GDM1 (cell line): ENCODE results near the gene POLD3.
"Not testable (repeated sequence)": the region's sequence is repeated elsewhere in the genome, so short reads cannot be mapped to it uniquely, and the experiment has no call there.

ENCODE experiments used
- DNase-seq: peaks from one replicate; lab custom pipeline; 2025; lab: John Stamatoyannopoulos, UW

POLD3 gene

DNA sequence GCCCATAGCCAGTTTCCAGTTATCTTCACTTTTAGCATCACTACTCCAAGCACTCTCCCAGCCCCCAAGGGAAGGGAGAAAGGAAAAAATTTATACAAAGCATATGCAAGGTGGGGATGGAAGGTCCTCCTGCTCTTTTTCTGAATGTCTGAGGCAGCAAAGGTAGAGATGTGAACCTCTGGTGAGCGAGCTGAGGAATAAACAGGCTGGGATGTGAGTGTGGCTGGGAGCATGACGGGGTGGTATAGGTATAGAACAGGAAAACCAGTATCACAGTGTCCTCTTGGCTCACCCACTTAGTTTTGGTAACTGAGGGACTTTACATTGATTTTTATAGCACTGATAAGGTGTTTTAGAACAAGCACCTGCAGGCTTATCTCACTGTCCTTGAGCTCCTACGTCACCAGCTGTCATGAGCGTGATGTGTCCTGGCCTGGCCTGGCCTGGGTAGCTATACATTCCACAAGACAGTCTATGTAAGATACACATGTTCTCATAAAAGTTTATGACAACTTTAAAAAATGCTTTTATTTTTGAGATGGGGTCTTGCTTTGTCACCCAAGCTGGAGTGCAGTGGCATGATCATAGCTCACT, 10.3 kb upstream of the POLD3 start:
- DNase-seq = no peak

DNA sequence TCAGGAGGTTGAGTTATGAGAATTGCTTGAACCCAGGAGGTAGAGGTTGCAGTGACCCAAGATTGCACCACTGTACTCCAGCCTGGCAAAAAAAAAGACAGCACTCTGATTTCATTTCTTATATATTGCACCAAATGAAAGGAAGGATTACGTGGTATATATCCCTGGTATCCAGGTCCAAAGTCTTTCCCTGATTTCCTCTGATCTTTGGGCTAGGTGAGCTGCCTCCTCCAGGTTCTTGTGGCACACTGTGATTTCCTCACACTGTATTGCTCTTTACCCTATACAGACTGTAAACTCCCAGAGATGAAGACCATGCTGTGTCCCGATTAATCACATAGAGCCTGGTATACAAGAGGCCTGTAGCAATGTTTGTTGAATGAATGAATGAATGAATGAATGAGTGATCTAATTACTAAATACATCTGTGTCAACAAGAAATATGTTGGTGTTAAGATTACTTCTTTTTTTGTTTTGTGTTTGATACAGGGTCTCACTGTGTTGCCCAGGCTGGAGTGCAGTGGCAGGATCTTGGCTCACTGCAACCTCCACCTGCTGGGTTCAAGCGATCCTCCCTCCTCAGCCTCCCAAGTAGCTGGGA, 9.3 kb upstream of the POLD3 start:
- no peak for DNase-seq

GRCh38 chr11:74590492-74590891, 1.9 kb upstream of the POLD3 start:
- not testable (repeated sequence) for DNase-seq

DNA sequence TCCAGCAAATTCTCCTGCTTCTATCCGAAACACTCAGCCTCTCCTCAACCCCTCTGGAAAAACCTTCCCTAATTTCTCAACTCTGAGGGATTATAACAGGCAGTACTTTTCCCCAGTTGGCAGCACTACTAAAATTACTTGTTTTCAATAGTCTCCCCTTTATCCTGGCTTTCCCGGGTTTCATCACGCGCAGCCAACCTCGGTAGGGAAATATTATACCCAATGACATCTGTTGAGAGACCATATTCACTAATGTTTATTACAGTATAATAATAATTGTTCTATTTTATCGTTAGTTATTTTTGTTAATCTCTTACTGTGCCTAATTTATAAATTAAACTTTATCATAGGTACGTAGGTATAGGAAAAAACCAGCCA, 330 bp upstream of the POLD3 start:
- DNase-seq = no peak

DNA sequence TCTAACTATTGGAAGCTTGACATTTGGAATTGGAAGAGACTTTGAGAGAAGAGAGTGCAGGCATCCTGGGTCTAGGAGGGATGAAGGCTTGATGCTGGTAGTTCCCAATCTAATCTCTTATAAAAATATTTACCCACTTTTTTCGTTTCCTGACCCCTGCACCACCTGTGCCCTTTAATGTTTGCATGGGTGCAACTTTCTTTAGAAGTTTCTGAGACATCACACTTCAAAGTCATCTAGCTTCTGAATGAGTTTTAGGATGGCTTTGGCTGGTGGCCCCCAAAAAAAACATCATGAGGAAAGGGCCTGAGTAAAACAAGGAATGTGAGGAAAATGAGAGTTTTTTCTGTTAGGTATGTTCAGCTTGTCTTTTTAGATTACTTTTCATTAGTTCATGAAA, 1.1 kb downstream of the POLD3 start:
- no peak for DNase-seq

DNA sequence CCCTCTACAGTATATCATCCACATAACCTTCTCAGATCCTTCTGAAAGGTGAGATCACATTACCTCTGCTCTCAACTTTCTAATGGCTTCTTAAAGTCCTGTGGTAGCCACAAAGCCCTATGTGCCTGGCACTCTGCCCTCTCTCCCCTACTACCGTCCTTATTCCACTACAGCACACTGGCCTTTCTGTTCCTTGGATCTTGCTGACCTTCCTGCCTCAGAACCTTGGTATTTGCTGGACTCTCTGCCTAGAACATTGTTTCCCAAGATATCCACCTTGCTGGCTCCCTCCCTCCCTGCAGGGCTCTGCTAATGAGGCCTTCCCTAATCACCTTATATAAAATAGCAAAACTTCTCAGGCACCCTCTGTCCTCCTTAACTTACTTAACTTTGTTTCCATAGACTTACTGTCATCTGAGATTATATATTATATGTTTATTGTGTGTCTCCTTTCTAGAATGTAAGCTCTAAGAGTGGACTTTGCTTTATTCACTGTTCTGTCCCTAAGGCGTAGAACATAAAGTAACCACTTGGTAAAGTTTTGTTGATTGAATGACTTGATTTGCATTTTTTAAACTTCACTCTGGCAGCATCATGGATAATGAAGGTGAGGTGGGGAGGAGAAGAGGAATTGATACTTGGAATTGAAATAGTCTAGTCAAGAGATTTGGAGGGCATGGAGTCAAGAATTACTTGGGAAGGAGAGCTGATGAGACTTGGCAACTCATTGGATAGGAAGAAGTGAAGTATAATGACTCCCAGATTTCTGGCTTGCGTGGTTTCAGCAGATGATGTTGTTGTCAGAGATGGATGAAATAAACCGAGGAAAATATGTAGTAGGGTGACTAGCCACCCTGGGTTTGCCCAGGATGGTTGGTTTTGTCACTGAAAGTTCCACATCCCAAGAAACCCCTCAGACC, 10.5 kb downstream of the POLD3 start:
- DNase-seq = no peak

DNA sequence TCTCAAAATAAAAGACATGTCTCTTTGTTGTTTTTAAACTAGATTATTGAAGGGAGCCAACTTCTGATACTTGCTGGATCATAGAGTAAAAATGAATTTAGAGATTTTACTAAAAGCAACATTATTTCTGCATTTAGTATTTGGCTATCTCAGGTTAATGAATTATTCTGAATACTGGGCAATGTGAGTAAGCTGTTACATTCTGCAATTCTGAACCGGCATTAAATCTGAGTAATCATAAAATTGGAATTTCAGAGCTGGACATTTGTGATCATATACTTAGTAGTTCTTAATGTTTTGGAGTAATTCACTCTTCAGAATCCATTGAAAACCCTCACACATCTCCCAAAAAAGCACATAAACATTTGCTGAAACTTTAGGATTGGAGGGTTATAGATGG, 11.5 kb downstream of the POLD3 start:
- no peak for DNase-seq

DNA sequence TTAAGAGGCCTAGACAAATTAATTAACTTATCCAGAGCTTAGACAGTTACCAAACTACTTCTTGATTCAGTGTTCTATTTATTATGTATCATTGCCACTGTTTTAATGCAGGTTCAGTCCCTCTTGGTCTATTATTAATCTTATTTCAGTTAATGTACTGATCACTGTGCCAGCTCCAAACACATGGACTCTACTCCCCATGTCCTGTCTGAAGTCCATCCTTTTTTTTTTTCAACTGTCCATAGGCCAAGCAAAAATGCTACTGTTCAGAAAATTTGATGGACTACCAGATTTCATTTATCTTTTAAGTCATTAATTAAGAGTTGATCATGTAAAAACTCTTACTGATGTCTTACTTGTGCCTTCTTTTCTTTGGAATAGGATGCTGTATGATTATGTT, 11.9 kb downstream of the POLD3 start:
- no peak for DNase-seq

DNA sequence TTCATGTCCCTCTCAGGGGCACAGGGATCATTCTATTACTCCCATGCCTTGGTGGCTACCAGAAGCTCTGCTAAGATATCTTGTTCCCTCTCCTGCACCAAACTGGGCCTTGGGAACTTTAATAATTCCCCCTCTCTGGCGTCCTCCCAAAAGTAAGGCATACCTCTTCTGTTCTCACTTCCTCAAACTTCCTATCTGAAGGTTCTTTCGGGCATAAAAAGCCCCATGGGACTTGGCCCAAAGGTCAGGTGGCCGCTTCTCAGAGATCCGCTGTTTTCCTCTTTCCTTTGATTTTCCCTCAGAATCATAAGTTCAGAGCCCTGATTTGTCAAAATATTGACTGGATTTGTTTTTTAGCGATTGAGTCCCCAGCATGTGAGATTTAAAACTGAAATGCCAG, 13.0 kb downstream of the POLD3 start:
- DNase-seq = no peak

DNA sequence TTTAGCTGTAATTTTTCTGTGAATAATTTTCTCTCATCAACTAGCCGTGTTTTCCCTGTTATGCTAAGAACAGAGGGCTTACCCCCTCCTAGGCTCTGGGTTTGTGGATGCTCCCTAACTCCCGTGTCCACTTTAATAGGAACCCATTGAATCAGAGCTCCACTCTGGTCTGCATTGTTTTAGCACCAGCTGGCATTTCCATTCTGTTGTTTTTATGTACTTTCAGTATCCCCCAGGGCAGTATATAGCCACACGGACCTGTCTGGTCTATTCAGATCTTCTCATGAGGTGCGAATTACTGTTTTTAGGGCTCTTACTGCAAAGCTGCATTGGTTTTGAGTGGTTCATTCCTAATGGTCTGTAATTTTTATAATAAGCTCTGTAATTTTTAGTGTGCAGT, 16.0 kb downstream of the POLD3 start:
- DNase-seq = no peak

DNA sequence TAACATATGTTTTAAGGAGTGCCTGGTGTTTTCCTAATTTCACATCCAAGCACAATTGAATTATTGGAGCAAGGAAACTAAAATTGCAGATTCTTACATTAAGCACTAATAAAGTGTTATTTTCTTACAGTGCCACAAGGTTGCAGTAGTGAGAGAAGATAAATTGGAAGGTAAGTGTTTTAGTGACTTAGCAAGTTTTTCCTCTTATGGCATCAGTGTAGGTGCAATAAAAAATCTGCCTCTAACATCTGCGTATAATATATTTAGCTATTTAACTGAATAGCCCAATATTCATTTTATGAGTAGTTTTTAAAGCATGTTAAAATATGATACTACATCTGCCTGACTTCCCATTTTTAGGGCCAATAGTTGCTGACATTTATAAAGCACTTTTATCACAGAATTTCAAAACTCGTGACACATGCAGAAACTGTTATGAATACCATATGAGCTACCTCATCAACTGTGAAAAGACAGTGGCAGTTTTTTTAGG, 19.0 kb downstream of the POLD3 start:
- DNase-seq = no peak

GRCh38 chr11:74612877-74613276, 20.5 kb downstream of the POLD3 start:
- no peak for DNase-seq

GRCh38 chr11:74615311-74615710, 22.9 kb downstream of the POLD3 start:
- no peak for DNase-seq

GRCh38 chr11:74615988-74616387, 23.6 kb downstream of the POLD3 start:
- DNase-seq = no peak

GRCh38 chr11:74620531-74620930, 28.1 kb downstream of the POLD3 start:
- DNase-seq = no peak

DNA sequence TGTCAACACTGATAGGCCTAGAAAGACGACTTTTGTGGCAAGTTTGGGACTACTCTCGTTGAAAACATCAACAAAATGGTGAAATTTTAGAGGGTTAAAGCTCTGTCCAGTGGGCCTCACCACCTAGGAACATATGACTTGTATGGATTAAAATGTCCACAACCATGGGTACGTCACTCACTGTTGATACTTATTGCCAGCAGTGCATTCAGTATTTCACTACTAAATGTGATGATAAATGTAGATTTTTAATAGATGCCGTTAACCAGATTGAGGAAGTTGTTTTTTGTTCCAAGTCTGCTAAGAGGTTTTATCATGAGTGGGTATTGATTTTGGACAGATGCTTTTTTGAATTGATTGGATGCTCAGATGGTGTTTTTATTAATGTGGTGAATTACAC, 33.7 kb downstream of the POLD3 start:
- DNase-seq = no peak

GRCh38 chr11:74626604-74627003, 34.2 kb downstream of the POLD3 start:
- no peak for DNase-seq

DNA sequence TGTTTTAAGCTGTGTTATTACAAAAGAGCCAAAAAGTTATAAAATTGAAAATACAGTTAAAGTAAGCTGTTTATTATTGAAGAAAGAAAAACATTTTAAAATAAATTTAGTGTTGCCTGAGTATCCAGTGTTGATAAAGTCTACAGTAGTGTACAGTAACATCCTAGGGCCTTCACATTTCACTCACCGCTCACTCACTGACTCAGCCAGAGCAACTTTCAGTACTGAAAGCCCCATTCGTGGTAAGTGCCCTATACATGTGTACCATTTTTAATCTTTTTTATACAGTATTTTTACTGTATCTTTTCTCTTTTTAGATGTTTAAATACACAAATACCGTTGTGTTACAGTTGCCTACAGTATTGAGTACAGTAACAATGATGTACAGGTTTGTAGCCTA, 35.0 kb downstream of the POLD3 start:
- DNase-seq = no peak

- DNase-seq = no peak
Measured at GRCh38 chr11:74630043-74630442, 37.7 kb downstream of the POLD3 start.

GRCh38 chr11:74633406-74634393, 41.3 kb downstream of the POLD3 start:
- no peak for DNase-seq

GRCh38 chr11:74634537-74634936, 42.2 kb downstream of the POLD3 start:
- no peak for DNase-seq

DNA sequence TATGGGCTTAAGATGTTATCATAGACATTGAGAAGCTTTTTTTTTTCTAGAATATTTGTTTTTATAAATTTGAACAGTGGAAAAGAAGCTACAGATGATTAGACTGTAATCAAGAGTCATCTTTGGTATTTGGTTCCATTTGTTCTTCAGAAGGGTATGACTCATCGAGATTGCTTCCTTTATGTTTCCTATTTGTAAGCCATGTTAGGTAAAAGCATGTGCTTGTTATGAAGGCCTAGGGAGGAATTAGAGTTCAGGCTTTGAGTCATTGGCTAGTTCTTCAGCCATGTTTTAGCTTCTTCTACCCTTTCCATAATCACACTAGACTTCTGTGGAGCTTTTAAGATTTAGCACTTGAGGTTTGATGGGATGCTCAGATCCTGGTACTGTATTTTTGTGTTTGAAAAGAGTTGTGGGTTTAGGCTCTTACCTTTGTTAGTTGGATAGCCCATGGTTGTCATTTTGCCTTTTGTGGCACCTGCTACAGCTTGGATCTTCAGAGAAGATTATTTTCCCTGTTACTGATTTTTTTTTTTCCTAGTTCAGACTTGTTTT, 44.3 kb downstream of the POLD3 start:
- DNase-seq = no peak
